Myocyte (in vitro differentiated cells): ENCODE results near the gene MPI. TPM values are rescaled to one million over a fixed set of nuclear protein-coding genes. Genes with fewer than 3 reads are reported as not detected.
A peak's percentile ranks its signal among the peaks of the same experiment; 100 is the strongest.
"Not testable (repeated sequence)": the region's sequence is repeated elsewhere in the genome, so short reads cannot be mapped to it uniquely, and the experiment has no call there.

Experiments
- DNase-seq: peaks from one replicate; pipeline ENCODE4 v3.0.0-alpha.2; 2012; ENCODE audit warnings: low read depth
- total RNA-seq: library from RNA; depleted of rRNA; stranded (reverse); fragments of >200 nt; gene quantifications from 2 replicates; pipeline ENCODE4 v1.2.3, GENCODE V29; 2014

Gene MPI
- total RNA-seq, 1 donor from 2014 or later = 342 TPM

DNA sequence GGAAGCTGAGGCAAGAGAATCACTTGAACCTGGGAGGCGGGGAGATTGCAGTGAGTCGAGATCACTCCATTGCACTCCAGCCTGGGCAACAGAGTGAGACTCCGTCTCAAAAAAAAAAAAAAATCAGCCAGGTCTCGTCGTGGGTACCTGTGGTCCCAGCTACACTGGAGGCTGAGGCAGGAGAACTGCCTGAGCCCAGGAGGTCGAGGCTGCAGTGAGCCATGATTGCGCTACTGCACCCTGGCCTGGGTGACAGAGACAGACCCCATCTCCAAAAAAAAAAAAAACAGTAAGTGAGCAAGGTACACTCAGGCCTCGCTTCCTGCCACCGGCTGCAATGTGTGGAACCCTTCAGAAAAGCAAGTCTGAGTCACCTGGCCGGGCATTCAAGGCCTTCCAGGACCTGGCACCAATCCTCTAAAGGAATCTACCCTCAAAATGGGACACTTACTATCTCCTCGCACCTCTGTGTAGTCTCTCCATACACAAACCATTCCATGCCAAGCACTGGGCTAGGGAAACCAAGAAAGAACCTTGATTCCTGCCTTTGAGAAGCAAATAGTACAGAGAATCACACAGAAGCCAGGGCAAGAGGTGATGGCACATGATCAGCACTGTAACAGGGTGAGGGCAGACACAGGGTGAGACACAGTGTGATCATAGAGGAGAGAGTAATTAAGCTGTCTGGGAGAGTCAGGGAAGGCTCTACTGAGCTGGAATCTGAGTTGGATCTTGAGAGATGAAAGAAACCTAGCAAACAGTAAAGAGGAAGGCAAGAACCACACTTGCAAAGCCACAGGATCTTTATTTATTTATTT is 26.4 kb upstream of the MPI start:
- no peak for DNase-seq

DNA sequence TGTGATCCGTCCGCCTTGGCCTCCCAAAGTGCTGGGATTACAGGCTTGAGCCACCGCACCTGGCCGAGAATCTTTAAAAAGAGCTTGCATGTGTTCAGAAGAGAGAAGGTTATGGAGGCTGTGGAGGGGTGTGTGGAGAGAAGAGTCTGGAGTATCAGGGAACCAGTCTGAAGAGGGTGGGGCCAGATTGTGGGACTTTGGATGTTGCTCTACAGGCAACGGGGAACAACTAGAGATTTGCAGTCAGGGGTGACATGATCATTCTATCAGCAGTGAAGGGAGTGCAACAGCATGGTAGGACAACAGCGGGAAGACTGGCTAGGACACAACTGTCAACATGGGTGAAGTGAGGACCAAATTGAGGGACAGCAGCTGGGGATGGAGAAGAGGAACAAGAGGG is 25.5 kb upstream of the MPI start:
- DNase-seq = no peak

GRCh38 chr15:74865316-74865715 is 24.5 kb upstream of the MPI start:
- DNase-seq = no peak

DNA sequence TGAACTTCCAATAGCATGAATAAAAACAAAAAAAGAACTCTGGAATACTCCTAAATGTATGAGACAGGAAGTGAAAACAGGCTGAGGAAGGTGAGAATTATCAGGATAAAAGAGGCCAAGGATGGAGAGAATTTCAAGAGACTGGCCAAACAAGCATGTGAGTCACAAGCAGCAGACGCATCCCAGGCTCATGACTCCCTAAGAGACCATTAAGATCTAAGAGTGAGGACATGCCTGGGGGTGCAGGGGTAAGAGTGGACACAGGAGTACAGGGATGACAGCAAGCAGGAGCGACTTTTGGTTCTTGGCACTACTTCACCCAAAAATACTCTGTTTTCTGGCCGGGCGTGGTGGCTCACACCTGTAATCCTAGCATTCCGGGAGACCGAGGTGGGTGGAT is 23.8 kb upstream of the MPI start:
- peak; percentile 56 for DNase-seq

- DNase-seq = no peak
Measured at GRCh38 chr15:74867466-74868038, 22.3 kb upstream of the MPI start.

DNA sequence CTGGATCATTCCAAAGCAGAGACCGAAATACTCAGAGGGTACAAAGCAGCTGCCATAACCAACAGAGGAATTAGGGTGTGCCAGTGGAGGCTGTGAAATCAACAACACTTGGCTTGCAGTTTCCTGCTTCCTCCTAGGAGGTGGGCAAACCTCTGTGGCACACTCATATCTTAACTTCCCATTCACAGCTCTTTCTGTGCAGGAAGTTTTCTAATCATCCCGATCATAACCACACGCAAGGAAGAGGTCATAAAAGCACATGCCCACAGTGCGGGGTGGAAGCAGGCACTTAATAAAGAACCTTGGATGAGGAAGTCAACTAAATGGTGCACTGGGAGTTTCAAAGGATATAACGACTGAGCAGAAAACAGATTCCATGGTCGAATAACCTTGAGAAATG is 21.8 kb upstream of the MPI start:
- DNase-seq = peak; percentile 91

- peak; percentile 82 for DNase-seq
Measured at GRCh38 chr15:74869372-74869725, 20.5 kb upstream of the MPI start.

DNA sequence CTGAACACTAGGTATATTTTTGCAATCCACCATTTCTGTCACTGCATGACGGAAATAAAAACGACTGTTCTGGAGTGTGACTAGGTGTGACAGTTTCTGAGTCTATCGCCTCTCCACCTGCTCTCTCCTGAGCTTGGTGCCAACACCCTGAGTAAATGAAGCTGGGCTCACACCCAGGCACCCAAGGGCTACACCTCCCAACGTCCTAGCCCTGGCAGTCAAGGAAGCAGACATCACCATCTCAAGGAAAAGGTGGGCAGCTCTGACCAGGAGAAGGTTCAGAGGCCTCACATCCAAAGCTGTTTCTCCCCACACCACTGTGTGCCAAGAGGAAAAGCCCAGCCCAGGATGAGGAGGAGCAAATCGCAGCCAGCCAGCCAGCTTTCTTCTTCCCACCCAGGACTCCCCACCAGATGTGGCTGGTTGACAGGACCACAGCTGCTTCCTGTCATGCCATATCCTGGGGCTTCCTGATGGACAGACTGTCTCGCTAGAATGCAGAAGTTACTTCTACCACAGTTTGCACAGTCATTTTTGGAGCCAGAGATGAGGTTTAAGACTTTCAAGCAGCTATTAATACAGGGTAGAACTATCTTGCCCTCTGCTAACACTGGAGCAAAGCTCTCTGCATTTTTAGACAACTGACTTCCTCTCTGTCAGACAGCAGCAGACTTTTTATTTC is 20.0 kb upstream of the MPI start:
- DNase-seq = peak; percentile 84

DNA sequence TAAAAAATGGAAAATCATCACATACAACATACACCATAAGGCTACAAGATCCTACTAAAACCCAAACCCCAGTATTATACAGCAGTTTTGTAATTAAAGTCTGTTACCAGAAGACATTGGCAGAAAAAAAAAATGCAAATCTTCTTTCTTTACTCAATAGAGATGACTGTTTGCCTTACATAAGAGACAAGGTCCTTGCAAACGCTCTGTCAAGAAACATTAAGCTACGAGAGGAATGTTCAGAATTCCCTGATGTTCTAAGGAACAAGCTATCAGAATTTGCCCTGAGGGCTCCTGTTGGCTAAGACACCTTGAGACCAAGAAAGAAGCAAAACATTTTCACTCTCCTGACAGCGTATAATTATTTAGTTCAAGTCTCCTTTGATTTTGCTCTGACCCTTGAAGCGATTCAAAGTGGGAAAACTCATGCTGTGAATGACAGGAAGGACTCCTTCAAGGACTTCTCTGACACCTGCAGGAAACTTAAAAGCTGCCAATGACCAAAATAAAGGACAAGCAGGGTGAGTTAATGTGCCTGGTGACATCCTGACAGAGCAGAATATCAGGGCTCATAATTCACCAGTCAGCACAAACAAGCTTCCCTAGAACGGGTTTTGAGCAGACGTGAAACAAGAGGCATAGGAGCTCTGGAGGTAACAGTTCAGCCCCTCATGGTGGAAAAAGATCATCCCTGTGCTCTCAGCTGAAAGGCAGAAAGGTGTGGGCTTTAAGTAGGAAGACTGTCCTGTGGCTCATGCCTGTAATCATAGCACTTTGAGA is 19.2 kb upstream of the MPI start:
- DNase-seq = no peak

- no peak for DNase-seq
Measured at GRCh38 chr15:74872702-74873035, 17.2 kb upstream of the MPI start.

GRCh38 chr15:74873036-74873755 is 16.6 kb upstream of the MPI start, which contains the start of gene SCAMP2:
SCAMP2 (minus strand) TSS chr15:74873365; CDS start chr15:74873255, 110 bp downstream.
- peak; percentile 97 for DNase-seq

- no peak for DNase-seq
Measured at GRCh38 chr15:74873756-74874424, 16.0 kb upstream of the MPI start.

DNA sequence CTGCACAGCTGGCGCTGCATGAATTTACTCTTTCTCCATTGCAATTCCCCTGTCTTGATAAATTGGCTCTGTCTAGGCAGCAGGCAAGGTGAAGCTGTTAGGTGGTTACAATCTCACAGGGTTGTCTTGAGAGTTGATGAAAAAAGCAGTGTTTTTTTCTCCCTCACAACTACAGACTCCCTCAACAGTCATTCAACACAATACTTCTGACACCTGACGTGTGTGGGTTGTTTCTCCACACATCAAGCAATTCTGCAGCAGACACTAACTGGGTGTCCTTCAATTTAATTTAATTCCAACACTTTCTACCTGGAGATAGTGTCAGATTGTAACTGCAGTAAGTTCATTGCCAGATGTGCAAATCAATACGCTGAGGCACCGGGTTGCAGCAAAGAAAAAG is 11.6 kb upstream of the MPI start:
- no peak for DNase-seq

DNA sequence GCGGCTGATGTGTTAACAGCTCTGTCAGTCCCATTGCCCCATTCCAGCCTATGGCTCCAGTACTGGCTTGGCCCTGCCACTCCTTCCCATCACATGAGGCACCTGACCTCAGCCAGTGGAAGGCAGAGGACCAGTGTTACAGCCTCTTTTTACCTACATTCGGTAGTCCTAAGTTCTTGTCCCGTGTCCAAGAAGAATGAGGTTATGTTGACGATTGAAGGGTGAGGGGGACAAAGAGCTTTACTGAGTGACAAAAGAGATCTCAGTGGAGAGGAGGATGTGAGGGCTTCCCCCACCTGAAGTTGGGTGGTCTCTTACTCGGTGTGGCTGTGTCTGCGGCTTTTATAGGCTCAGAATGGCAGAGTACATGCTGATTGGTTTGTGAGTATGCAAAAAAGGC is 7.3 kb upstream of the MPI start:
- no peak for DNase-seq

- DNase-seq = no peak
Measured at GRCh38 chr15:74884428-74885223, 5.2 kb upstream of the MPI start.

DNA sequence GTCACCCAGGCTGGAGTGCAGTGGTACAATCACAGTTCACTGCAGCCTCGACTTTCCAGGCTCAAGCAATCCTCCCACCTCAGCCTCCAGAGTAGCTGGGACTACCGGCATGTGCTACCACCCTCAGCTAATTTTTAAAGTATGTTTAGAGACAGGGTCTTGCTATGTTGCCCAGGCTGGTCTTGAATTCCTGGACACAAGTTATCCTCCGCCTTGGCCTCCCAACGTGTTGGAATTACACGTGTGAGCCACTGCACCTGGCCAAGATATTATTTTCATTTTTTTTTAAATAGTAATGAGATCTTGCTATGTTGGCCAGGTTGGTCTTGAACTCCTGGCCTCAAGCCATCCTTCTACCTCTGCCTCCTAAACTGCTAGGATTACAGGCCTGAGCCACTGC is 4.4 kb upstream of the MPI start:
- no peak for DNase-seq

DNA sequence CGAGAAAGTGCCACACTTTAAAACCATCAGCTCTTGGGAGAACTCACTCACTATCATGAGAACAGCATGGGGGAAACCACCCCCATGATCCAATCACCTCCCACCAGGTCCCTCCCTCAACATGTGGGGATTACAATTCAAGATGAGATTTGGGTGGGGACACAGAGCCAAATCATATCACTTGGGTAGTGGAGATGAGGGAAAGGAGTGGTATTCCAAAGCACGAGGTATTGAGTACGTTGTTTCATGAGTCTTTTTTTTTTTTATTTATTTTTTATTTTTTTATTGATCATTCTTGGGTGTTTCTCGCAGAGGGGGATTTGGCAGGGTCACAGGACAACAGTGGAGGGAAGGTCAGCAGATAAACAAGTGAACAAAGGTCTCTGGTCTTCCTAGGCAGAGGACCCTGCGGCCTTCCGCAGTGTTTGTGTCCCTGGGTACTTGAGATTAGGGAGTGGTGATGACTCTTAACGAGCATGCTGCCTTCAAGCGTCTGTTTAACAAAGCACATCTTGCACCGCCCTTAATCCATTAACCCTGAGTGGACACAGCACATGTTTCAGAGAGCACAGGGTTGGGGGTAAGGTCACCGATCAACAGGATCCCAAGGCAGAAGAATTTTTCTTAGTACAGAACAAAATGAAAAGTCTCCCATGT is 2.2 kb upstream of the MPI start:
- not testable (repeated sequence) for DNase-seq

DNA sequence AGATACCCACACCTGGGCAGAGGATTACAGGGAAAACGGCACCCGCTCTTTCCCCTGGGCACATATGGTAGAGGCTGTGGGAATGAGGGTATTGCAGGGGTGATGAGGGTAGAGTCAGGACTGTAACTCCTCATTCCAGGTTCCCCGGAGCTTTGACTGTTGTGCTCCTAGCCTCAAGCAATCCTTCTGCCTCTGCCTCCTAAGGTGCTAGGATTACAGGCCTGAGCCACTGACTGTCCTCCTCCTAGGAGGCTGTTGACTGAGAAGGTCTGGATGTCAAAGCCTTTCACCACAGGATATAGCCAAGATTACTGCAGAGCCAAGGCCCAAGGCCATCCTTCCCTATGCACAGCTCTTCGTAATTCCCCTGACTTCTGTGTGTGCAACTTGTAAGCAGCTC is 1.1 kb upstream of the MPI start:
- DNase-seq = no peak

GRCh38 chr15:74889390-74889882 is 406 bp upstream of the MPI start:
- peak; percentile 63 for DNase-seq
